HG03060 (cell line): Measurements from ENCODE around the gene CA12.

ENCODE experiments used
- ATAC-seq: cut with Tn5 transposase; IDR thresholded peaks from one replicate; pipeline ENCODE4 v1.9.1; 2021; ENCODE audit warnings: low read depth, moderate number of reproducible peaks; ENCODE audit not compliant: unreplicated experiment

Gene CA12

GRCh38 chr15:63277038-63277892, 104.4 kb downstream of the CA12 start, which contains the start of gene APH1B:
Gene APH1B, plus strand, starts transcription at chr15:63277605. Its CDS starts 19 bp downstream, at chr15:63277624.
- peak; percentile 33 for ATAC-seq

GRCh38 chr15:63276342-63277037, 105.2 kb downstream of the CA12 start:
- no peak for ATAC-seq

- ATAC-seq: no peak
These were observed 107.2 kb downstream of the CA12 start for GRCh38 chr15:63274427-63274826.
